NCI-H446 (cell line): ENCODE data around the gene ABCC8.

Source experiments
- DNase-seq, 2 experiments: peaks; one replicate each; lab custom pipeline; 2025; lab: John Stamatoyannopoulos, UW

The ABCC8 gene

DNA sequence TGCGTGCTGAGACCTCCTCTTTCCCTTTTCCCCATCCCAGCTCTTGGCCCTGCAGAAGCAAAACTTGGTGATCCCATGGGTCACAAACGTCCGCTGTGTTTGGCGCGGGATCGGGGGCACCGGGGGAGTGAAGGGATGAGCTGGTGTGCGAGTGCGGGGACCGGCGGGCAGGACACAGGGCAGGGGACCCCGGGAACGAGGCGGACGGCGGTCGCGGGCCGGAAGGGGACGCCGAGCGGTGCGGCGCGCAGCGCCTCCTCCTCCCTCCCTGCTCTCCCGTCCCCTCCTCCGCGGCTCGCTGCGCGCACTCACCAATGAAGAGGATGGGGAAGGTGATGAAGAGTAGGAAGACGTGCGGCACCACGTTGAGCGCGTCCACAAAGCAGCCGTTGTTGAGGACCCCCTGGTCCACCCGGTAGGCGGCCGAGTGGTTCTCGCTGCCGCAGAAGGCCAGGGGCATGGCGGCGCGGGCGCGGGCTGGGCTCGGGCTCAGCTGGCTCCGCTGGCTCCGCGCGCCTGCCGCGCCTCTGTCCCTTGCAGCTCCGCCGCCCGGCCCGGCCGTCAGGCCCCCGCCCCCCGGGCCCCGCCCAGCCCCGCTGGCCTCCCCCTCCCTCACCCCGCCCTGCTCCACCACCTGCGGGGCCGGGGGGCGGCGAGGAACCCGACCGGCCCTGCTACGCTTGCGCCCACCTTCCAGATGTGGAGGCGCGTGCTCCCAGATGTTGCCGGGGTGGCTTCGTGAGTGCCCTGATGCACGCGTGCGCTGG is at the start of gene ABCC8:
Gene ABCC8, minus strand, starts transcription at position 529 of the 767 bp plus-strand sequence. Its CDS starts 69 bp downstream, at position 460.
- DNase-seq = no peak

GRCh38 chr11:17526326-17526725 is 49.7 kb upstream of the ABCC8 start:
- DNase-seq = no peak

DNA sequence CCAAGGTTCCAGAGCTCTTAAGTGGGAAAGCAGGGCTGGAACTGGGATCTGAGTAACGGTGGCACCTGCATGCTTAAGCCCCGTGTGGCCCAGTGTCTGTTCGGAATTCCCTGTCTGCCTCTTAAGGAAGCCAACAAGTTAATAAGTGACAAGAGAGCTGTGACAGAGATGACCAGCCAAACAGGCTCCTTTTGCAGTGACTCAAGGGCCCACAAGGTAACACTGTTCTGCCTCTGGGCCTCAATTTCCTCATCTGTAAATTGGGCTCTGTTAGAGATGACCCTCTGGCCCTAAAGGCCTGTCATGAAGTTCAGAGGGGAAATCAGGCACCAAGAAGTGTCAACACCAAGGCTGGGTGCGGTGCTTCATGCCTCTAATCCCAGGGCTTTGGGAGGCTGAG is 48.9 kb upstream of the ABCC8 start:
- DNase-seq = no peak

DNA sequence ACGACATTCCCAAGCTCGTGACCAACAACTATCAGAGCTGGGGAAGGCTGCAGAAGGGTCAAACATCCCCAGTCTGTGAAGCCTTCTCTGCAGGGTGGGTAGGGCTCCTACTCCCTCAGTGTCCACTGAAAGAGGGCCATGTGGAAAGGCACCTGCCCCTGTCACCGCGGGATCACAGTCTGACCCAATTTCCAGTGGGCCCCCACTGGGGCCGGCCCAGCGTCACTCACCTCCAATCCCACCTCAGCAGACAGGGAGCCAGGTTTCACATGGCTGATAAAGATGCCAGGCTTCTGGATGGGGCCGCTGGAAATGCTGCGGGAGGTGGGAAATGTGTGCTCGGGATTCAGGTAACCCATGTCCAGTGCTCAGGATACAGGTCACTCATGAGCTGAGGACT is 47.6 kb upstream of the ABCC8 start:
- DNase-seq = no peak

DNA sequence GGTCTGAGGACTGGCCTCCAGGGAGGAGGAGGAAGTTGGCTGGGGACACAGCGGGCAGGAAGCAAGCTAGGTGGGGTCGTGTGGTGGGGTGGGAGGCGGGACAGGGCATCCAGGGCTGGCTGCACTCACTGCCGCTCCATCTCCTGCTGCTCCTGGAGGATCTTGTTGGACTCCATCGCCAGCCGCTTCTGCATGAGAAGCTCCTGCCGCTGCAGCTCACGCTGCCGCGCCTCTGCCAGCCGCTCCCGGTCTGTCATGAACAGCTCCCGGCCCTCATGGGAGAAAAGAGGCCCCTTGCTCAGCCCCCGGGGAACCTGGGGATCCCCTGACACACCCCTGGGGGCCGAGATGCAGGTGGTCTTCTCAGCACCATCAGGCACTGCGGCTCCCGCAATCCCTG is 46.0 kb upstream of the ABCC8 start:
- DNase-seq = no peak

DNA sequence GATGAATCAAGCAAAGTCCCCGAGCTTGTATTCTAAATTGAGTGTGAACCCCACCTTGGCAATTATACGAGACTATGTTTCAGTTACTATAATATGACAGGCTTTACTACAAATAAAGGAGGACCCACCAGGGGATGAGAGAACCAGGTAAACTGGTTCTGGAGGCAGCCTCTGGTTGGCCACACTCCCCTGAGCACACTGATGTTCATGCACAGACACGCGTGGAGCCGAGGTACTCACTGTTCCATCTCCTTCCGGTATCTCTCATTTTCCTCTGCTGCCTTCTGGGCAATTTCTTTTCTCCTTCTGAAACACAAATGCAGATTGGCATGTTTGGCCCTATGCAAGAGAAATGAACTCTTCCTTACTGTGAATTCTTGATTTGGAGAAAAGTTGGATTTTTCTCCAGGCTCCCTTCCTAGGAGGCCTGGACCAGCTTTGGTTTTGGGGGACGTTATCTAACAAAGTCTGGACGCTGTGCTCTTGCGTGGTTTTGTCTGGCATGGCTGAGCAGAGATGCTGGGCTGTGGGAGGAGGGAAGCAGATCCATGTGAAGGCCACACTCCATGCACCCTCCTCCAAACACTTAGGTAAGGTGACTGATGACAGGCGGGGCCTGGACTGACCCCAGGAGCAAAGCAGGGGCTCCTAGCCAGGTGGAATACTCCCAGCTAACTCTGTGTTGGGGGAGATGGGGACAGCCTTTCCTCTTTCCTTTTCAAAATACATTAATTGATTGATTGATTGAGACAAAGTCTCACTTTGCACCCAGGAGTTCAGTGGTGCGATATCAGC is 44.7 kb upstream of the ABCC8 start:
- no peak for DNase-seq

- no peak for DNase-seq
These were observed 42.6 kb upstream of the ABCC8 start for GRCh38 chr11:17519061-17519885.

GRCh38 chr11:17518366-17518765 is 41.7 kb upstream of the ABCC8 start:
- no peak for DNase-seq

- DNase-seq = no peak
These were observed 40.5 kb upstream of the ABCC8 start for GRCh38 chr11:17517186-17517585.

GRCh38 chr11:17516551-17517150 is 40.0 kb upstream of the ABCC8 start:
- DNase-seq = no peak

- DNase-seq = no peak
These were observed 39.0 kb upstream of the ABCC8 start for GRCh38 chr11:17515443-17516176.

- DNase-seq = no peak
These were observed 37.8 kb upstream of the ABCC8 start for GRCh38 chr11:17514476-17514875.

DNA sequence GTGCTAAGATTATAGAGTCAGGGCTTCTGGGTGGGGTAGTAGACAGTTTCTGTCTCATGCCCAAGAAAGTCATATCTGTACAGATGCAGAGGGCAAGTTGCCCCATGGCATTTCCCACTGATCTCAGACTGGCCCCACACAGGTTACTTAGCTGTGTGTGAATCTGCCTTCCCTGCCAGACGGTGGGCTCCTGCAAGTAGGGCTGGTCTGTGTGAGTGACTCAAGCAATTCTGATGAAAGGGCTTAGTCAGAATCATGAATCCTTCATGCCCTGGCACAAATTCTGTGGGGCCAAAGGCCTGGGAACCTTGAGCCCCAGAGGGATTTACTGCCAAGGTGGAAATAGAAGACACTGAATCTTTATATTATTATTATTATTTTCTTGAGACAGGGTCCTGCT is 37.2 kb upstream of the ABCC8 start:
- no peak for DNase-seq

GRCh38 chr11:17512101-17512500 is 35.5 kb upstream of the ABCC8 start:
- DNase-seq = no peak

GRCh38 chr11:17511571-17511970 is 34.9 kb upstream of the ABCC8 start:
- no peak for DNase-seq

DNA sequence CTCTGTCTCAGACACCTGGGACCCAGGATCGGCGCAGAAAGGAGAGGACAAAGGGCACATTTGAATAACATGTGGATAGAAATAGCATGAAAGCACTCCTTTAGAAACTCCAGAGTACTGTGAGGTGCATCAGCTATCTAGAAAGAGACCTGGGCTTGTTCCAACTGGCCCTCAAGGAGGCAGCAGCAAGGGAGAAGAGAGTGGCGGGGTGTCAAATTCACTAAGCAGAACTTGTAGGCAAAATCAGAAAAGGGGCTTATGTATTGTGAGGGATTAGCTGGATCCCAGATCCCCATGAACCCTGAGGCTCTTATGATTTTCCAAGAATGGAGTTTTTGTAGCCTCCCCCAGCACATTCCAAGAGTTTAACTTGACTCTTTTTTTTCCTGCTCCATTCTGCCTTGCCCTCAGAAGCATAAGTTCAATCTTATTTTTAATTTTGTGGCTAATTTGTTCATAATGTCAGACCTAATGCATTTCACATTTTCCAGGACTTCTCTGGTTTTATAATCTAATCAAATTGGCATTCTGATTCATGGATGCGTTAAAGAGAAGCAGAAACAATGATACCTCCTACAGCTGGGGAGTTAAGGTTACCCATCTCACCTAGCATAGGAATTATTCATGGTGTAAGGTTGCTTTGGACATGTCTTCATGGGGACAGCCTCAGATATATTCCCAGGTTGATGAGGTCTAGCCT is 34.0 kb upstream of the ABCC8 start:
- no peak for DNase-seq

DNA sequence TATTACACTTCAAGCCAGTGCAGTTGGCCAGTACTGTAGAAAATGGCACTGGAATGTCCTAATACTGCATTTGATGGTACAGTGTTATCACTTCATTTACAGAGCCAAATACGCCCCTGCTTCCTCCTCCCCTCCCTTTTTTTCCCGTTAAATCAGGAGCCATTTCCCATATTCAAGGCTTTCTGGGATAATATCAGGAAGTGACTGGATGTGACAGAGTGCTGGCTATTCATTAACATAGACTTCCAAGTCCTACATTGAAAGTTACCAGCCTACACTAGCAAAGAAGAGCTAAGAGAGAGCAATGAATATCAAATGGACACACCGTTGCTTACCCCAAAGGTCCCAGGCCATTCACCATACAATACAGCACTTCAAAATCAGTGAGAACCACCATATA is 32.1 kb upstream of the ABCC8 start:
- no peak for DNase-seq

DNA sequence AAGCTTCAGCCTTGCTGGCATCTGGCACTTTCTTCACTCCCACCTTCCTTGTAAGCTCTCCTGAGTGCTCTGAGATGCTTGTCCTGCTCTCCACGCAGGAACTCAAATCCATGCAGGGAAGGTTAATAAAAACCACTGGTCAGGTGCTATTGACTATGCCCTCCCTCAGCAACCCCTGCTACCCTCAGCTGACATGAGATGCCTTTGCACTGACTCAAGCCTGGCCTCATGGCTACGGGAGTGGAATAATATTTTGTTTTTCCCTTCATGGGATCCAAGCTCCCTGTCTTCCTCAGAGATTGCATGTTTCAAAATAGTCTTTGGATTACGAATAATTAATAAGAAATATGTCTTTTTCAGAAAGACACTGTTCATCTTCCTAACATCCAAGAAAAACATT is 31.7 kb upstream of the ABCC8 start:
- DNase-seq = no peak

GRCh38 chr11:17507773-17508172 is 31.1 kb upstream of the ABCC8 start:
- DNase-seq = no peak

- DNase-seq = no peak
These were observed 30.3 kb upstream of the ABCC8 start for GRCh38 chr11:17506942-17507341.

DNA sequence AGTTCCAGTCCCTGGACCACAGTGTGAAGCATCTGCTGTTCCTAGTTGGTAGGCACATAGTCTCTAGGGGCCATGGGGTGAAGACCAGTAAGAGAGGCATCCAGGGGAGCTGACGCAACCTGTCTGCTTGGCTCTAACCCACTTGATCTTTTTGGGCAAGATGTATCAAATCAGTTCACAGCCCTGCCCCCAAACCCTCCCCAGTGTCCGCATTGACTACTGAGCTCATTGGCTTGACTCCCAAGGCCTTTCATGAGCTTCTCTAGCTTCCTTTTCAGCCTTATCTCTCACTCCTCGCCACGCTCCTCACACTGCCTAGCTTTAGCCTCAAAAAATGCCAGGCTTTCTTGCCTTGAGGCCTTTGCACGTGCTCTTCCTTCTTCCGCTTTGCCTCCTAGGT is 29.7 kb upstream of the ABCC8 start:
- no peak for DNase-seq
